Endodermal cell (in vitro differentiated cells): ENCODE results near the gene SRRD. TPM values are rescaled to one million over a fixed set of nuclear protein-coding genes. Genes with fewer than 3 reads are reported as not detected.

Experiments
- DNase-seq: peaks from one replicate; pipeline ENCODE4 v3.0.0-alpha.2; 2017
- H3K27ac ChIP-seq: 2 replicates; pipeline ENCODE4 v1.5.1; 2013; ENCODE audit warnings: mild to moderate bottlenecking, low read depth, low read length, moderate library complexity
- H3K27me3 ChIP-seq: 2 replicates; pipeline ENCODE4 v1.6.1; 2013; ENCODE audit warnings: mild to moderate bottlenecking, low read length, moderate library complexity; ENCODE audit not compliant: insufficient read depth, control insufficient read depth, poor library complexity, severe bottlenecking
- H3K36me3 ChIP-seq: 2 replicates; pipeline ENCODE4 v1.7.0; 2013; ENCODE audit warnings: mild to moderate bottlenecking, low read length, moderate library complexity; ENCODE audit not compliant: control insufficient read depth, insufficient read depth
- H3K4me1 ChIP-seq: one replicate; pipeline ENCODE4 v1.7.0; 2013; ENCODE audit warnings: low read length; ENCODE audit not compliant: control insufficient read depth, insufficient read depth
- H3K4me3 ChIP-seq: 2 replicates; pipeline ENCODE4 v1.5.1; 2013; ENCODE audit warnings: mild to moderate bottlenecking, low read length, moderate library complexity
- H3K9ac ChIP-seq: 2 replicates; pipeline ENCODE4 v1.6.1; 2013; ENCODE audit warnings: mild to moderate bottlenecking, low read length, moderate library complexity; ENCODE audit not compliant: poor library complexity, severe bottlenecking; ENCODE audit errors: extremely low read depth
- H3K9me3 ChIP-seq: 2 replicates; pipeline ENCODE4 v1.6.1; 2013; ENCODE audit warnings: mild to moderate bottlenecking, low read length, moderate library complexity; ENCODE audit not compliant: control insufficient read depth
- H3K27ac Mint-ChIP-seq: 2 replicates; pipeline ENCODE4 v1.8.0; 2020; ENCODE audit warnings: mixed read lengths
- H3K27me3 Mint-ChIP-seq: 2 replicates; pipeline ENCODE4 v1.8.0; 2021; ENCODE audit warnings: mild to moderate bottlenecking, mixed read lengths; ENCODE audit not compliant: insufficient read depth
- H3K36me3 Mint-ChIP-seq: 2 replicates; pipeline ENCODE4 v1.8.0; 2020; ENCODE audit warnings: low read depth, mixed read lengths
- H3K4me1 Mint-ChIP-seq: 2 replicates; pipeline ENCODE4 v1.8.0; 2020; ENCODE audit warnings: mixed read lengths
- H3K4me3 Mint-ChIP-seq: 2 replicates; pipeline ENCODE4 v1.8.0; 2020; ENCODE audit warnings: mild to moderate bottlenecking, moderate library complexity, mixed read lengths
- H3K9me3 Mint-ChIP-seq: 2 replicates; pipeline ENCODE4 v1.8.0; 2020; ENCODE audit warnings: mild to moderate bottlenecking, mixed read lengths
- WGBS, 2 experiments: methylation state at CpG; one replicate each; pipeline versions ENCODE4 v1.1.5 to v1.1.7; 2013; ENCODE audit warnings: missing lambda C conversion rate in 2 of 2, mixed read lengths in 1 of 2; ENCODE audit not compliant: insufficient coverage in 1 of 2, insufficient read length in 1 of 2; 5-methylcytosine and 5-hydroxymethylcytosine counted together
- total RNA-seq, 2 donors: library from RNA; stranded (reverse); fragmentation: NEBNext Ultra II Directional in 1 of 2; extraction: Animal tissue kit (Norgen Biotek cat#: 25700) in 1 of 2; gene quantifications; 2 replicates in 1 of 2; 3 replicates in 1 of 2; pipeline ENCODE4 v1.2.1, GENCODE V29; 2021
- TF ChIP-seq, protein P1 (sequence below): fragments of 200-600 bp; sonication (generic); conservative IDR thresholded peaks from 2 replicates; pipeline ENCODE4 v1.5.0; 2021; ENCODE audit warnings: antibody characterized with exemption, mild to moderate bottlenecking

The SRRD gene
- total RNA-seq, 2 donors from 2014 or later, result 27.4 to 30.0 TPM

DNA sequence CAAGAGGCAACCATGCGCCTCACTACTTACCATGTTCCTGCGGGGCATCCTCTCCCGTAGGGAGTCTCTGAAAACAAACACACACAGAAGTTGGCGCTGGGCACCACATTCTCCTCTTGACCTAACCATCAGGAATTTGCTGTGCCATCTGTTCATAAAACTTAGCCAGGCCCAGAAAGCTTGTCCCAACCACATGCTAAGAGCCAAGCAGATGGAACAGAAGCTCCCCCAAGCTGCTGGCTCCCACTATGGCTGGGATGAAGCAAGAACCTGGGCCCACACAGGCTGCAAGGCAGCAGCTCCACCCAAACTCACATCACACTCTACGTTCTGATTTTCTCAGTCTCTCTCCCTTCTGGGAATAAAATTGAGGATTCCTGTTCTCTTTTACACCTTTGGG lies 17.5 kb upstream of the SRRD start:
- 90 to 92% methylated on average over 5 of the region's 5 CpGs for WGBS, 2 experiments
- Mint-ChIP-seq H3K27ac (no peak overlapping the region), H3K4me3 (no peak overlapping the region), H3K27me3 (no peaks in the 10 kb centered on the region), H3K36me3 (peaks cover 57% of the 10 kb centered on the region), H3K4me1 (peaks cover 3% of the 10 kb centered on the region), H3K9me3 (no peaks in the 10 kb centered on the region)
- Histone ChIP-seq H3K9me3 (no peaks in the 10 kb centered on the region), H3K27ac (no peak overlapping the region), H3K36me3 (peaks cover 75% of the 10 kb centered on the region), H3K27me3 (no peaks in the 10 kb centered on the region), H3K4me1 (peaks cover 4% of the 10 kb centered on the region), H3K9ac (no peak overlapping the region), H3K4me3 (no peak overlapping the region)
- DNase-seq, result no peak
- TF ChIP-seq, protein P1, sequence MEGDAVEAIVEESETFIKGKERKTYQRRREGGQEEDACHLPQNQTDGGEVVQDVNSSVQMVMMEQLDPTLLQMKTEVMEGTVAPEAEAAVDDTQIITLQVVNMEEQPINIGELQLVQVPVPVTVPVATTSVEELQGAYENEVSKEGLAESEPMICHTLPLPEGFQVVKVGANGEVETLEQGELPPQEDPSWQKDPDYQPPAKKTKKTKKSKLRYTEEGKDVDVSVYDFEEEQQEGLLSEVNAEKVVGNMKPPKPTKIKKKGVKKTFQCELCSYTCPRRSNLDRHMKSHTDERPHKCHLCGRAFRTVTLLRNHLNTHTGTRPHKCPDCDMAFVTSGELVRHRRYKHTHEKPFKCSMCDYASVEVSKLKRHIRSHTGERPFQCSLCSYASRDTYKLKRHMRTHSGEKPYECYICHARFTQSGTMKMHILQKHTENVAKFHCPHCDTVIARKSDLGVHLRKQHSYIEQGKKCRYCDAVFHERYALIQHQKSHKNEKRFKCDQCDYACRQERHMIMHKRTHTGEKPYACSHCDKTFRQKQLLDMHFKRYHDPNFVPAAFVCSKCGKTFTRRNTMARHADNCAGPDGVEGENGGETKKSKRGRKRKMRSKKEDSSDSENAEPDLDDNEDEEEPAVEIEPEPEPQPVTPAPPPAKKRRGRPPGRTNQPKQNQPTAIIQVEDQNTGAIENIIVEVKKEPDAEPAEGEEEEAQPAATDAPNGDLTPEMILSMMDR, result no peak

DNA sequence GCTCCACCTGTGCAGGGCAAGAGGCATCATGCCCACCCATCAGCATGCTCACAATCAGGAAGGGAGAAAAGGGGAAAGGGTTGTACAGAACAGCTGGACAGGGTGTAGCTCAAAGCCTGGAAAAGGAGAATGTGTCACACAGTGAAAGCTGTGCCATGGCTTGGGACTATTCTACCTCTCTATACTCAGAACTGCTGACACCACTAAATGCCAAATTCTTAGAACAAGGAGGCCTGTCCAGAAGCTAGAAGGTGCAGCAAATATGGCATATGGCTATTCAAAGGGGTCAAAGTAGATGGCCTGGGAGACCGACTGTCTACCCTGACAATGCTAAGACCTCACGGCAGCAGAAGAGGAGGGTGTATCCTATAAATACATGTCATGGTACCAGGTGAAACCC lies 12.9 kb upstream of the SRRD start:
- peaks cover 84% of the 10 kb centered on the region for H3K36me3 ChIP-seq
- H3K9ac ChIP-seq, result no peak overlapping the region
- Mint-ChIP-seq H3K27ac (no peak overlapping the region), H3K4me3 (no peak overlapping the region), H3K4me1 (no peaks in the 10 kb centered on the region), H3K9me3 (no peaks in the 10 kb centered on the region), H3K27me3 (no peaks in the 10 kb centered on the region), H3K36me3 (peaks cover 71% of the 10 kb centered on the region)
- H3K27ac ChIP-seq, result no peak overlapping the region
- DNase-seq, result no peak
- no peaks in the 10 kb centered on the region for H3K4me1 ChIP-seq
- TF ChIP-seq, protein P1, result no peak
- no peak overlapping the region for H3K4me3 ChIP-seq
- no peaks in the 10 kb centered on the region for H3K9me3 ChIP-seq
- 93% methylated on average over 2 of the region's 2 CpGs; no CpG with 5 or more reads in 1 of the 2 experiments for WGBS, 2 experiments
- H3K27me3 ChIP-seq, result no peaks in the 10 kb centered on the region

DNA sequence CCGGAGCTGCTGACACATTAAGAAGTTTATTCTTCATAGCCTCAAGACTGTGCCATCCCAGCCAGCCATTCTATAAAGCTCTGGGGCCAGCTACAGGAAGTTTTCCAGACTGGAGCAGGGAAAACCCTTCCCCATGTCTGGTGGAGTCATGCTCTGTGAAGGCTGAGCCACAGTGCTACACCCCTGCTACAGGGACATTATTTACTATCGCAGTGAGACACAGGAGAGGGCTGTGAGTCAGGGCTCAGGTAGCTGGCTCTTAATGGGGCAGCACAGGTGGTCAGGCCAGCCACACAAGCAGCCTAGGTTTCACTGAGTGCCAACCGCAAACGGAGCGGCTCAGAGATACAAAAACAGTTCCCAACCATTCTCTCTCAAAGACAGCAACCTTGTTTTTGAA lies 12.2 kb upstream of the SRRD start:
- no peak for DNase-seq
- no peaks in the 10 kb centered on the region for H3K4me1 ChIP-seq
- no peak overlapping the region for H3K4me3 Mint-ChIP-seq
- H3K27me3 Mint-ChIP-seq, result no peaks in the 10 kb centered on the region
- H3K4me3 ChIP-seq, result no peak overlapping the region
- peaks cover 79% of the 10 kb centered on the region for H3K36me3 ChIP-seq
- no peaks in the 10 kb centered on the region for H3K9me3 Mint-ChIP-seq
- no peak overlapping the region for H3K9ac ChIP-seq
- WGBS, 2 experiments, result 86 to 96% methylated on average over 2 to 5 of the region's 5 CpGs
- TF ChIP-seq, protein P1, result no peak
- no peaks in the 10 kb centered on the region for H3K9me3 ChIP-seq
- H3K36me3 Mint-ChIP-seq, result peaks cover 65% of the 10 kb centered on the region
- H3K27ac ChIP-seq, result no peak overlapping the region
- no peaks in the 10 kb centered on the region for H3K4me1 Mint-ChIP-seq
- no peak overlapping the region for H3K27ac Mint-ChIP-seq
- no peaks in the 10 kb centered on the region for H3K27me3 ChIP-seq
